A172 (cell line): Measurements from ENCODE around the gene PLEKHG4B. TPM values are rescaled to one million over a fixed set of nuclear protein-coding genes. Genes with fewer than 3 reads are reported as not detected.
"Not testable (repeated sequence)": the region's sequence is repeated elsewhere in the genome, so short reads cannot be mapped to it uniquely, and the experiment has no call there.

Experiments
- DNase-seq: peaks from one replicate; pipeline ENCODE4 v3.0.0-alpha.2; 2015; ENCODE audit warnings: low spot score
- total RNA-seq: library from RNA; depleted of rRNA; stranded (reverse); fragments of >200 nt; shearing (Covaris generic); gene quantifications from 2 replicates; pipeline ENCODE4 v1.2.3, GENCODE V29; 2014

PLEKHG4B gene
- total RNA-seq, 1 experiment from 2014 or later: 0.74 TPM

- no peak for DNase-seq
Observed at GRCh38 chr5:94113-94892, 2.3 kb downstream of the PLEKHG4B start.

- no peak for DNase-seq
Observed at GRCh38 chr5:95241-95980, 3.4 kb downstream of the PLEKHG4B start.

- no peak for DNase-seq
Observed at GRCh38 chr5:96976-97660, 5.2 kb downstream of the PLEKHG4B start.

- no peak for DNase-seq
Observed at GRCh38 chr5:99815-100214, 7.8 kb downstream of the PLEKHG4B start.

GRCh38 chr5:102411-103043 is 10.6 kb downstream of the PLEKHG4B start:
- DNase-seq: no peak

- DNase-seq: not testable (repeated sequence)
Observed at GRCh38 chr5:104106-104505, 12.1 kb downstream of the PLEKHG4B start.

GRCh38 chr5:104778-105296 is 12.9 kb downstream of the PLEKHG4B start:
- DNase-seq: no peak

GRCh38 chr5:105504-106070 is 13.6 kb downstream of the PLEKHG4B start:
- no peak for DNase-seq

- DNase-seq: no peak
Observed at GRCh38 chr5:106587-106986, 14.6 kb downstream of the PLEKHG4B start.

- no peak for DNase-seq
Observed at GRCh38 chr5:107526-107925, 15.6 kb downstream of the PLEKHG4B start.

GRCh38 chr5:109826-110225 is 17.9 kb downstream of the PLEKHG4B start:
- no peak for DNase-seq

- no peak for DNase-seq
Observed at GRCh38 chr5:110270-110888, 18.4 kb downstream of the PLEKHG4B start.

- no peak for DNase-seq
Observed at GRCh38 chr5:111171-111570, 19.2 kb downstream of the PLEKHG4B start.

GRCh38 chr5:119486-120097 is 27.6 kb downstream of the PLEKHG4B start:
- DNase-seq: no peak

GRCh38 chr5:121432-121831 is 29.5 kb downstream of the PLEKHG4B start:
- DNase-seq: peak; percentile 27

- no peak for DNase-seq
Observed at GRCh38 chr5:125815-126214, 33.8 kb downstream of the PLEKHG4B start.

GRCh38 chr5:126806-127205 is 34.8 kb downstream of the PLEKHG4B start:
- no peak for DNase-seq

- no peak for DNase-seq
Observed at GRCh38 chr5:127886-128285, 35.9 kb downstream of the PLEKHG4B start.

GRCh38 chr5:128446-128845 is 36.5 kb downstream of the PLEKHG4B start:
- no peak for DNase-seq

GRCh38 chr5:129148-129547 is 37.2 kb downstream of the PLEKHG4B start:
- DNase-seq: no peak

- DNase-seq: peak; percentile 68
Observed at GRCh38 chr5:129820-130219, 37.9 kb downstream of the PLEKHG4B start.
